OCI-LY1 (cell line): Measurements from ENCODE around the gene SLC25A27.

Experiments
- H2AFZ ChIP-seq: fragments of 200-600 bp; sonication (generic), shearing (Covaris generic); 2 replicates; pipeline ENCODE4 v1.6.0; 2014; ENCODE audit warnings: antibody characterized with exemption, mild to moderate bottlenecking, low read length
- H3F3A ChIP-seq: fragments of 200-600 bp; sonication (generic), shearing (Covaris generic); 2 replicates; pipeline ENCODE4 v1.6.0; 2014; ENCODE audit warnings: mild to moderate bottlenecking, antibody characterized with exemption, low read length, moderate library complexity; ENCODE audit not compliant: insufficient read depth
- H3K27ac ChIP-seq: fragments of 200-600 bp; sonication (generic); 2 replicates; pipeline ENCODE4 v1.5.1; 2014; ENCODE audit warnings: low read length, mixed run types, mild to moderate bottlenecking, low read depth; ENCODE audit not compliant: poor library complexity, severe bottlenecking
- H3K27me3 ChIP-seq: fragments of 200-600 bp; sonication (generic); 2 replicates; pipeline ENCODE4 v1.6.0; 2014; ENCODE audit warnings: antibody characterized with exemption, mild to moderate bottlenecking, low read length, moderate library complexity; ENCODE audit not compliant: insufficient read depth
- H3K36me3 ChIP-seq: fragments of 200-600 bp; sonication (generic); 2 replicates; pipeline ENCODE4 v1.6.1; 2014; ENCODE audit warnings: mild to moderate bottlenecking, antibody characterized with exemption, low read length, moderate library complexity, mixed read lengths; ENCODE audit not compliant: insufficient read depth
- H3K4me1 ChIP-seq: fragments of 200-600 bp; sonication (generic); 2 replicates; pipeline ENCODE4 v1.5.1; 2014; ENCODE audit warnings: mild to moderate bottlenecking, low read length, moderate library complexity; ENCODE audit not compliant: insufficient read depth, severe bottlenecking
- H3K4me2 ChIP-seq: fragments of 200-600 bp; sonication (generic), shearing (Covaris generic); 2 replicates; pipeline ENCODE4 v1.6.1; 2014; ENCODE audit warnings: low read length
- H3K4me3 ChIP-seq: fragments of 200-600 bp; sonication (generic); 2 replicates; pipeline ENCODE4 v1.5.1; 2014; ENCODE audit warnings: low read length, low read depth, mild to moderate bottlenecking, mixed read lengths; ENCODE audit not compliant: poor library complexity, severe bottlenecking
- H3K79me2 ChIP-seq: fragments of 200-600 bp; shearing (Covaris generic); 2 replicates; pipeline ENCODE4 v1.6.1; 2016; ENCODE audit warnings: mixed run types, low read length, mixed read lengths; ENCODE audit not compliant: insufficient read depth
- H3K9ac ChIP-seq: fragments of 200-600 bp; sonication (generic), shearing (Covaris generic); 2 replicates; pipeline ENCODE4 v1.6.1; 2014; ENCODE audit warnings: mild to moderate bottlenecking, low read length, mixed read lengths
- H3K9me2 ChIP-seq: fragments of 200-600 bp; sonication (generic), shearing (Covaris generic); 2 replicates; pipeline ENCODE4 v1.6.1; 2014; ENCODE audit warnings: low read depth, mild to moderate bottlenecking, low read length, mixed read lengths
- H3K9me3 ChIP-seq: fragments of 200-600 bp; shearing (Covaris generic); 2 replicates; pipeline ENCODE4 v1.6.1; 2014; ENCODE audit warnings: low read length, mixed read lengths
- H4K20me1 ChIP-seq: fragments of 200-600 bp; sonication (generic), shearing (Covaris generic); 2 replicates; pipeline ENCODE4 v1.6.0; 2016; ENCODE audit warnings: mild to moderate bottlenecking, low read length; ENCODE audit not compliant: insufficient read depth
- EZH2 ChIP-seq: fragments of 200-600 bp; sonication (generic), shearing (Covaris generic); IDR thresholded peaks from 2 replicates; pipeline ENCODE4 v1.8.0; 2017; ENCODE audit warnings: borderline replicate concordance, mixed run types, mild to moderate bottlenecking, antibody characterized with exemption, low read length, moderate library complexity, mixed read lengths
- TF ChIP-seq, protein P1 (sequence below): fragments of 200-600 bp; sonication (generic), shearing (Covaris generic); IDR thresholded peaks from 2 replicates; pipeline ENCODE4 v1.5.1; 2017; ENCODE audit warnings: mild to moderate bottlenecking, antibody characterized with exemption, low read length, moderate library complexity, mixed read lengths

SLC25A27 gene

DNA sequence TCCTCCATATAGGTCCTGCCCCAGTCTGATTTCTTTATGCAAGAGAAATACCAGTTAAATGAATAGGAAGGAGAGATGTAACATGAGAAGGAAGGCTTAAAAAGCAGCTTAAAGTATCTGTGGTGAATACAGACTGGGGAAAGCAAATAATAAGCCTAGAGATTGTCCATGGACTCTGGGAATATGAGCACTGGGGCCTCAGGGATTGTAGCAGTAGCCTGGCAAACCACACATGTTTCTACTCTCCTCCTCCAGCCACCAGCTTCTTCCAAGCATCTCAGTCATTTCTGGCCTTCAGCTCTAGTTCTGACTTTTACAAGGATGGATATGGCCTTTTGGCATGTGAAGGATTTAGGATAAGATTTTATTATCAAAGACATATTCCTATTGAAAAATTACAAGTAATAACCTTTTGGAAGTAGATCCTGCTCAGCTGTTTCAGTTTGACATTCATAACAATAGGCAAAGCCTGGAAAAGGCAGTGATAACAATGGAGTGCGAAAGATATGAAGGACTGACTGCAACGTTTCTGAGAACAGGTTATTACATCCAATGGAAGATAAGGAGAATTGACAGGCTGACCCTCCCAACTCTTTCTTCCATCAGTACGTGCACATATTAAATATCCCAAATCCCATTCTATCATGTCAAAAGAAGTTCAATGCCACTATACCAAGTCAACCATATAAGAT is 41.8 kb upstream of the SLC25A27 start:
- Histone ChIP-seq H3K79me2 (no peaks in the 10 kb centered on the region), H3K27me3 (no peaks in the 10 kb centered on the region), H3K4me1 (no peaks in the 10 kb centered on the region), H3K9me2 (no peaks in the 10 kb centered on the region), H2AFZ (no peak overlapping the region), H3K9me3 (no peaks in the 10 kb centered on the region), H3K36me3 (no peaks in the 10 kb centered on the region), H3K4me3 (no peak overlapping the region), H4K20me1 (no peaks in the 10 kb centered on the region), H3F3A (no peaks in the 10 kb centered on the region), H3K4me2 (no peak overlapping the region), H3K9ac (no peak overlapping the region), H3K27ac (no peak overlapping the region)
- TF ChIP-seq, protein P1, sequence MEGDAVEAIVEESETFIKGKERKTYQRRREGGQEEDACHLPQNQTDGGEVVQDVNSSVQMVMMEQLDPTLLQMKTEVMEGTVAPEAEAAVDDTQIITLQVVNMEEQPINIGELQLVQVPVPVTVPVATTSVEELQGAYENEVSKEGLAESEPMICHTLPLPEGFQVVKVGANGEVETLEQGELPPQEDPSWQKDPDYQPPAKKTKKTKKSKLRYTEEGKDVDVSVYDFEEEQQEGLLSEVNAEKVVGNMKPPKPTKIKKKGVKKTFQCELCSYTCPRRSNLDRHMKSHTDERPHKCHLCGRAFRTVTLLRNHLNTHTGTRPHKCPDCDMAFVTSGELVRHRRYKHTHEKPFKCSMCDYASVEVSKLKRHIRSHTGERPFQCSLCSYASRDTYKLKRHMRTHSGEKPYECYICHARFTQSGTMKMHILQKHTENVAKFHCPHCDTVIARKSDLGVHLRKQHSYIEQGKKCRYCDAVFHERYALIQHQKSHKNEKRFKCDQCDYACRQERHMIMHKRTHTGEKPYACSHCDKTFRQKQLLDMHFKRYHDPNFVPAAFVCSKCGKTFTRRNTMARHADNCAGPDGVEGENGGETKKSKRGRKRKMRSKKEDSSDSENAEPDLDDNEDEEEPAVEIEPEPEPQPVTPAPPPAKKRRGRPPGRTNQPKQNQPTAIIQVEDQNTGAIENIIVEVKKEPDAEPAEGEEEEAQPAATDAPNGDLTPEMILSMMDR = no peak
- TF ChIP-seq EZH2 = no peak

DNA sequence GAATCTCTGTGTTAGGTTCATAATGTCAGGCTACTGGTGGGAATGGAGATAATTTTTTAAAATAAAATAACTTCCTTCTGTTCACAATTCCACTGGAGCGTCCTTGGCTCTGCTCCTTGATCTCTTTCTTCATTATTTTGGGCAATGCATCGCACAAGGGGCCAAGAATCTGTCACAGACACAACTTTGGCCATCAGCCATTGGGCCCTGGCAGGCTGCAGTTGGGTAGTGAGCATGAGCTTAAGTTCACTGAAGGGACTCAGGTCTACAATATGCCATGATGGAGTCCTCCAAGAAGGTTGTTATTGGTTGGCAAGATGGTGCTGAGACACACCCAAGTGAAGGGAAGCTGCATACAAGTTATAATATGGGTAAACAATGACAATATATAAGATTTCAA is 40.1 kb upstream of the SLC25A27 start:
- Histone ChIP-seq H3K79me2 (no peaks in the 10 kb centered on the region), H2AFZ (no peak overlapping the region), H3K27me3 (no peaks in the 10 kb centered on the region), H3K4me1 (no peaks in the 10 kb centered on the region), H3F3A (no peaks in the 10 kb centered on the region), H3K36me3 (0 out of 2 replicates have a peak, but pooled peaks cover 4% of the 10 kb centered on the region), H3K4me2 (no peak overlapping the region), H4K20me1 (no peaks in the 10 kb centered on the region), H3K27ac (no peak overlapping the region), H3K9ac (no peak overlapping the region), H3K9me3 (no peaks in the 10 kb centered on the region), H3K9me2 (no peaks in the 10 kb centered on the region), H3K4me3 (no peak overlapping the region)
- TF ChIP-seq, protein P1 = no peak
- TF ChIP-seq EZH2 = no peak

DNA sequence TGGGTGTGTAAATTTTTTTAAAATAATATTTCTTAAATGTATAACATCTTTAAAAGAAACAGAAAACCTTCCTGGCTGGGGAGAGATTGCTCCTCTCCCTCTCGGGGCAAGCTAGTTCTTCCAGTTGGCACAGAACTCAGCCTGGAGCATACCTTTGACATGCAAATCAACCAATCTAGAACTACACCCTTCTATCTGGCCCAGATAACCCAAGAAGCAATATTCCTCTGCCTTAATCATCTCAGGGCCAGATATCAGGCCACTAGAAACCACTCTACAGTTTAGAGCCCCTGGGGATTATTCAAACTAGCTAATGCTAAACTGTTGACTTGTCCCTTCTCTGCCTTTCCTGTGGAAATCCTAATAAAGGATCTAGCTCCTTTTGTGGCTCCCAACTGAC is 34.0 kb upstream of the SLC25A27 start:
- peaks cover 15% of the 10 kb centered on the region for H3K36me3 ChIP-seq
- no peak overlapping the region for H3K27ac ChIP-seq
- no peaks in the 10 kb centered on the region for H3K9me3 ChIP-seq
- no peaks in the 10 kb centered on the region for H3K4me1 ChIP-seq
- no peaks in the 10 kb centered on the region for H4K20me1 ChIP-seq
- no peak overlapping the region for H2AFZ ChIP-seq
- no peaks in the 10 kb centered on the region for H3K79me2 ChIP-seq
- H3K4me3 ChIP-seq = no peak overlapping the region
- TF ChIP-seq, protein P1 = no peak
- no peak for TF ChIP-seq EZH2
- H3K9me2 ChIP-seq = no peaks in the 10 kb centered on the region
- H3K9ac ChIP-seq = no peak overlapping the region
- no peaks in the 10 kb centered on the region for H3K27me3 ChIP-seq
- no peaks in the 10 kb centered on the region for H3F3A ChIP-seq
- H3K4me2 ChIP-seq = no peak overlapping the region
